ENCODE data around the gene CCNK. TPM values are rescaled to one million over a fixed set of nuclear protein-coding genes. Genes with fewer than 3 reads are reported as not detected.

The CCNK gene
- total RNA-seq: 10 to 100 TPM; 17.4 to 43.2 (median 34.4) TPM

- intact Hi-C loops (cut with DNase I; ENCODE audit: low total_unique reads): no loop called here
- TF ChIP-seq CTCF (IDR thresholded peaks at IDR 0.05) (peak in 2 of 4 experiments; percentile 1 to 14), POLR2A (IDR thresholded peaks at IDR 0.05) (peak; percentile 94 to 95)
- H3K4me1 ChIP-seq: peaks cover 7 to 9% of the 10 kb centered on the region in 2 donors
- no peaks in the 10 kb centered on the region for H3K9me3 ChIP-seq
- H3K4me3 ChIP-seq: peak within 1 kb of the TSS; percentile 96 to 99
- peak within 1 kb of the TSS; percentile 91 to 94 for H3K27ac ChIP-seq
- peak; percentile 100 for DNase-seq
- no peaks in the 10 kb centered on the region for H3K27me3 ChIP-seq
- H3K36me3 ChIP-seq: no peaks in the 10 kb centered on the region
Measured at GRCh38 chr14:99480917-99481744, at the start of gene CCNK. Gene CCNK (plus strand): TSS chr14:99481409. CDS start chr14:99492678, 11,269 bp downstream.

GRCh38 chr14:99431986-99432385, 49.2 kb upstream of the CCNK start:
- intact Hi-C loops (cut with DNase I; ENCODE audit: low total_unique reads): no loop called here
- H3K9me3 ChIP-seq: no peaks in the 10 kb centered on the region
- TF ChIP-seq POLR2A (IDR thresholded peaks at IDR 0.05) (no peak), CTCF (IDR thresholded peaks at IDR 0.05) (no peak)
- H3K27me3 ChIP-seq: no peaks in the 10 kb centered on the region
- DNase-seq: no peak
- no peaks in the 10 kb centered on the region for H3K36me3 ChIP-seq
- H3K4me3 ChIP-seq: no peak overlapping the region
- no peak overlapping the region for H3K27ac ChIP-seq
- no peaks in the 10 kb centered on the region for H3K4me1 ChIP-seq

- Histone ChIP-seq H3K9me3 (no peaks in the 10 kb centered on the region), H3K27me3 (no peaks in the 10 kb centered on the region), H3K4me3 (no peak overlapping the region), H3K4me1 (no peaks in the 10 kb centered on the region), H3K36me3 (no peaks in the 10 kb centered on the region), H3K27ac (no peak overlapping the region)
- intact Hi-C loops (cut with DNase I; ENCODE audit: low total_unique reads): no loop called here
- TF ChIP-seq CTCF (IDR thresholded peaks at IDR 0.05): no peak
- TF ChIP-seq POLR2A (IDR thresholded peaks at IDR 0.05): no peak
- DNase-seq: no peak
Measured at GRCh38 chr14:99432485-99432884, 48.7 kb upstream of the CCNK start.

DNA sequence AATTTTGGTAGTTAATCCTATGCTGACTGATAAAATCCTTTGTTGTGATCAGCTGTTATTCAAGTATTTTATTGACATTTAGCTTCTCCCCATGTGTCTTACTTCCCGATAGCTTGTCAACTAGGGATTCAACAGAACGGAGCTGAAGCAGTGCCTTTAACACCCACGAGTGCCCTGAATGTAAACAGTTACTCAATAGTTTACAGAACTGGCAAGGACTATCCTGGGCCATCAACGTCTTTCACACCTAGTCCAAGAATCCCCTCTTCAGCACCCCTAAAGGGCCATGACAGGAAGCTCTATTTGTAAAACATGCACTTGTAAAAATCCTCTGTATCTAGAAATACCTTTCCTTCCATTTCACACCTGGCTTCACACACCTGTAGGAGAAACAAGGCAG, 45.9 kb upstream of the CCNK start:
- Histone ChIP-seq H3K27me3 (no peaks in the 10 kb centered on the region), H3K27ac (no peak overlapping the region), H3K4me3 (no peak overlapping the region), H3K9me3 (no peaks in the 10 kb centered on the region), H3K36me3 (no peaks in the 10 kb centered on the region), H3K4me1 (no peaks in the 10 kb centered on the region)
- no peak for DNase-seq
- intact Hi-C loops (cut with DNase I; ENCODE audit: low total_unique reads): no loop called here
- TF ChIP-seq POLR2A (IDR thresholded peaks at IDR 0.05): no peak

DNA sequence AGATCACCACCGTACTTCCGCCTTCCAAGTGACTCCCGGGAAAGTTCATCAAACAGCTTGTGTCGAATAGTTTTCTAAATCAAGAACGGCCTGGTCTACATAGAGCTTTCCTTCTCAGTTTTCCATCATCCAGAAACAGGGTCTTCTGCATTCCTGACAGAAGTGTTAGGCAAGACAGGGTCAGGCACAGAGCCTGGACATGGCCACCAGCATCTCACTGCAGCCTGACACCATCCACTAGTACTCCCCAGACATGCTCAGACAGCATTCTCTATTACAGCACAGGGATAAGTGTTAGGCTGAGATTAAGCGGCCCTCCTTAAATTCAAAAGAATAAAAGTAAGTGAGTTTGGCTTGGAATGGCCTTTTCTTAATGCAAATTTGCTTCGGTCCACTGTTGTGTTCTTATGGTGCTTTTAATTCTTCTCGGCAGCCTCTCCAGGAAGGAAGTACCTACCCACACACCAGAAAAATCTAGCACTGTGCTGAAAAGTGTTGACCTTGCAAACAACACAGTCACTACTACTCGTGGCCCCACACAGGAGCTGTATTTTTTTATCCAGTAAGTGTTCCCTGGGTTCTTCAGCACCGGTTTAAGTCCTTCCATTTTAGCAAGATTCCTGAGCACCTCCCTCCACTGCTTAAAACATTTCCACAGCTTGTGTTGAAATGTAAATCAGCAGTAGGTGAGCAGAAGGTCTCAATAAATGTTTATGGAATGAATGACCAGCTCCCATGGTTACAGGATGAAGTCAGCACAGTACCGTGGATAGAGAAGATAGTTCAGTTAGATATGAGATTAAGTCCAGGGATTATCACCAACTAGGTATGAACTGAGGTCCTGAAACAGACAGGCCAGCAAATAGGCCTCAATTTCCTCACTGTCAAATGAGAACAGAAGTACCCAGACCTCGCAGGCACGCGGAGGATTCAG, 44.7 kb upstream of the CCNK start:
- H3K4me3 ChIP-seq: no peak overlapping the region
- no peaks in the 10 kb centered on the region for H3K36me3 ChIP-seq
- peak overlapping the region in 1 of 2 donors; percentile 30 for H3K27ac ChIP-seq
- no peaks in the 10 kb centered on the region for H3K9me3 ChIP-seq
- TF ChIP-seq CTCF (IDR thresholded peaks at IDR 0.05): no peak
- TF ChIP-seq POLR2A (IDR thresholded peaks at IDR 0.05): no peak
- DNase-seq: no peak
- H3K4me1 ChIP-seq: no peaks in the 10 kb centered on the region
- intact Hi-C loops (cut with DNase I; ENCODE audit: low total_unique reads): no loop called here
- H3K27me3 ChIP-seq: no peaks in the 10 kb centered on the region

All from uterus (tissue), 4 donors.